Activated T-helper 17 cell treated with anti-CD3 and anti-CD28 coated beads, Interleukin-2, amount 50 U/mL, for 72 hours (primary cell): ENCODE results near the gene CCDC14. TPM values are rescaled to one million over a fixed set of nuclear protein-coding genes. Genes with fewer than 3 reads are reported as not detected.
"Not testable (repeated sequence)": the region's sequence is repeated elsewhere in the genome, so short reads cannot be mapped to it uniquely, and the experiment has no call there.

ENCODE experiments used
- ATAC-seq: fragments of 150-1000 bp; cut with Tn5 transposase; replicated peaks from 2 replicates; pipeline ENCODE4 v1.10.0; 2021; ENCODE audit warnings: mild to moderate bottlenecking, moderate library complexity
- H3K27ac Mint-ChIP-seq: one replicate; pipeline ENCODE4 v1.8.0; 2022; ENCODE audit warnings: mixed read lengths
- H3K27me3 Mint-ChIP-seq: one replicate; pipeline ENCODE4 v1.8.0; 2022; ENCODE audit warnings: mixed read lengths
- H3K36me3 Mint-ChIP-seq: one replicate; pipeline ENCODE4 v1.8.0; 2022; ENCODE audit warnings: low read depth, mild to moderate bottlenecking, mixed read lengths
- H3K4me1 Mint-ChIP-seq: one replicate; pipeline ENCODE4 v1.8.0; 2022; ENCODE audit warnings: mixed read lengths
- H3K4me3 Mint-ChIP-seq: one replicate; pipeline ENCODE4 v1.8.0; 2022; ENCODE audit warnings: mild to moderate bottlenecking, mixed read lengths
- H3K9me3 Mint-ChIP-seq: one replicate; pipeline ENCODE4 v1.8.0; 2022; ENCODE audit warnings: mixed read lengths
- total RNA-seq, 2 donors: library from RNA; stranded (reverse); gene quantifications; one replicate each; pipeline ENCODE4 v1.2.3, GENCODE V29; 2022

CCDC14 gene
- total RNA-seq, 2 donors from 2014 or later = 32.4 to 48.4 TPM

GRCh38 chr3:123899300-123899865 lies 61.6 kb downstream of the CCDC14 start:
- peaks cover 17% of the 10 kb centered on the region for H3K27me3 Mint-ChIP-seq
- H3K27ac Mint-ChIP-seq = no peak overlapping the region
- H3K36me3 Mint-ChIP-seq = no peaks in the 10 kb centered on the region
- no peaks in the 10 kb centered on the region for H3K9me3 Mint-ChIP-seq
- no peaks in the 10 kb centered on the region for H3K4me1 Mint-ChIP-seq
- no peak for ATAC-seq
- no peak overlapping the region for H3K4me3 Mint-ChIP-seq

- Mint-ChIP-seq H3K4me3 (no peak overlapping the region), H3K36me3 (no peaks in the 10 kb centered on the region), H3K9me3 (peaks cover 8% of the 10 kb centered on the region), H3K27ac (no peak overlapping the region), H3K4me1 (no peaks in the 10 kb centered on the region), H3K27me3 (peaks cover 27% of the 10 kb centered on the region)
- ATAC-seq = no peak
Measured at GRCh38 chr3:123893012-123893411, 68.0 kb downstream of the CCDC14 start.

- Mint-ChIP-seq H3K4me1 (no peaks in the 10 kb centered on the region), H3K36me3 (no peaks in the 10 kb centered on the region), H3K4me3 (no peak overlapping the region), H3K27me3 (peaks cover 29% of the 10 kb centered on the region), H3K27ac (no peak overlapping the region), H3K9me3 (peaks cover 8% of the 10 kb centered on the region)
- no peak for ATAC-seq
Measured at GRCh38 chr3:123892195-123892594, 68.8 kb downstream of the CCDC14 start.

- H3K4me1 Mint-ChIP-seq, ATAC-seq, H3K9me3 Mint-ChIP-seq, H3K36me3 Mint-ChIP-seq, H3K27ac Mint-ChIP-seq, H3K4me3 Mint-ChIP-seq: not testable (repeated sequence)
- H3K27me3 Mint-ChIP-seq = peaks cover 36% of the 10 kb centered on the region
Measured at GRCh38 chr3:123890991-123891390, 70.0 kb downstream of the CCDC14 start.

DNA sequence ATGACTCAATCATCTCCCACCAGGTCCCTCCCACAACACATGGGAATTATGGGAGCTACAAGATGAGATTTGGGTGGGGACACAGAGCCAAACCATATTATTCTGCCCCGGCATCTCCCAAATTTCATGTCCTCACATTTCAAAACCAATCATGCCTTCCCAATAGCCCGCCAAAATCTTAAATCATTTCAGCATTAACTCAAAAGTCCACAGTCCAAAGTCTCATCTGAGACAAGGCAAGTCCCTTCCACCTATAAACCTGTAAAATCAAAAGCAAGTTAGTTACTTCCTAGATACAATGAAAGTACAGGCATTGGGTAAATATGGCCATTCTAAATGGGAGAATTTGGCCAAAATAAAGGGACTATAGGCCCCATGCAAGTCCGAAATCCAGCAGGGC lies 70.9 kb downstream of the CCDC14 start:
- H3K4me1 Mint-ChIP-seq, H3K9me3 Mint-ChIP-seq, ATAC-seq, H3K36me3 Mint-ChIP-seq, H3K27ac Mint-ChIP-seq, H3K4me3 Mint-ChIP-seq: not testable (repeated sequence)
- peaks cover 41% of the 10 kb centered on the region for H3K27me3 Mint-ChIP-seq

GRCh38 chr3:123884993-123885392 lies 76.0 kb downstream of the CCDC14 start:
- H3K9me3 Mint-ChIP-seq = no peaks in the 10 kb centered on the region
- H3K4me3 Mint-ChIP-seq = peak overlapping the region; percentile 60
- ATAC-seq = no peak
- peaks cover 59% of the 10 kb centered on the region for H3K27me3 Mint-ChIP-seq
- no peak overlapping the region for H3K27ac Mint-ChIP-seq
- H3K36me3 Mint-ChIP-seq = no peaks in the 10 kb centered on the region
- no peaks in the 10 kb centered on the region for H3K4me1 Mint-ChIP-seq

DNA sequence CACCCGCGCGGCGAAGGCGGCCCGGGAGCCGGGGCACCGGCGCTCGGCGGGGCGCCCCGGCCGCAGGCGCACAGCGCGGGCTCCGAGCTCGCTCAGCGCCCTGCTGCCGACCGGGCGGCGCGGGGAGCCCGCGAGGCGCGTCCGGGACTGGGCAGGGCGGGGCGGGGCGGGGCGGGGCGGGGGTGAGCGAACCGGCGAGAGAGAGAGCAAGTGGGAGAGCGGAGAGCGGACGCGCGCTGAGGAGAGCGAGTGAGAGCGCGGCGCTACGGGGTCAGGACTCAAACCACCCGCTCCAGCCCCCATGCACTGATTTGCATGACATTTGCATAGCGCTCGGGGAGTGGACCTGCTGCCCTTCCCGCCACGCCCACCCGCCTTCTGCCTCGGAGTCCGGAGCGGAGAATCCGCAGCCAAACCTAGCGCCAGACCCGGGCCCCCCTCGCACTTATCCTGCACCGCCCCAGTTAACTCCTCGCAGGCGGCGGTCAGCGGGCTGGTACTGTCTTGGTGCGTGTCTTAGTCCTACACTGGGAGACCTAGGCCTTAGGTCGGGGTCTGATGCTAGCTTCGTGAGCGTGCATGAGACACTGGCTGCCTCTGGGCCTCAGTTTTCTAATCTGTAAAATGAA lies 76.7 kb downstream of the CCDC14 start, which contains the start of gene MYLK:
TSS of gene MYLK (minus strand) at position 130 of the 629 bp plus-strand sequence. CDS start 90,491 bp downstream, outside the sequence.
- Mint-ChIP-seq H3K9me3 (no peaks in the 10 kb centered on the region), H3K27ac (no peak within 1 kb of the TSS), H3K4me3 (peak within 1 kb of the TSS; percentile 60), H3K36me3 (no peaks in the 10 kb centered on the region), H3K4me1 (no peaks in the 10 kb centered on the region), H3K27me3 (peaks cover 58% of the 10 kb centered on the region)
- peak; percentile 87 for ATAC-seq

GRCh38 chr3:123883701-123884202 lies 77.3 kb downstream of the CCDC14 start:
- no peak overlapping the region for H3K27ac Mint-ChIP-seq
- peak overlapping the region; percentile 60 for H3K4me3 Mint-ChIP-seq
- no peaks in the 10 kb centered on the region for H3K9me3 Mint-ChIP-seq
- peaks cover 56% of the 10 kb centered on the region for H3K27me3 Mint-ChIP-seq
- ATAC-seq = no peak
- no peaks in the 10 kb centered on the region for H3K4me1 Mint-ChIP-seq
- no peaks in the 10 kb centered on the region for H3K36me3 Mint-ChIP-seq

GRCh38 chr3:123883111-123883510 lies 77.9 kb downstream of the CCDC14 start:
- ATAC-seq = no peak
- Mint-ChIP-seq H3K9me3 (no peaks in the 10 kb centered on the region), H3K27ac (no peak overlapping the region), H3K4me1 (no peaks in the 10 kb centered on the region), H3K4me3 (peak overlapping the region; percentile 60), H3K27me3 (peaks cover 49% of the 10 kb centered on the region), H3K36me3 (no peaks in the 10 kb centered on the region)

- H3K36me3 Mint-ChIP-seq = no peaks in the 10 kb centered on the region
- H3K27ac Mint-ChIP-seq = no peak overlapping the region
- no peak overlapping the region for H3K4me3 Mint-ChIP-seq
- no peak for ATAC-seq
- peaks cover 42% of the 10 kb centered on the region for H3K27me3 Mint-ChIP-seq
- H3K9me3 Mint-ChIP-seq = no peaks in the 10 kb centered on the region
- no peaks in the 10 kb centered on the region for H3K4me1 Mint-ChIP-seq
Measured at GRCh38 chr3:123881771-123882170, 79.3 kb downstream of the CCDC14 start.

DNA sequence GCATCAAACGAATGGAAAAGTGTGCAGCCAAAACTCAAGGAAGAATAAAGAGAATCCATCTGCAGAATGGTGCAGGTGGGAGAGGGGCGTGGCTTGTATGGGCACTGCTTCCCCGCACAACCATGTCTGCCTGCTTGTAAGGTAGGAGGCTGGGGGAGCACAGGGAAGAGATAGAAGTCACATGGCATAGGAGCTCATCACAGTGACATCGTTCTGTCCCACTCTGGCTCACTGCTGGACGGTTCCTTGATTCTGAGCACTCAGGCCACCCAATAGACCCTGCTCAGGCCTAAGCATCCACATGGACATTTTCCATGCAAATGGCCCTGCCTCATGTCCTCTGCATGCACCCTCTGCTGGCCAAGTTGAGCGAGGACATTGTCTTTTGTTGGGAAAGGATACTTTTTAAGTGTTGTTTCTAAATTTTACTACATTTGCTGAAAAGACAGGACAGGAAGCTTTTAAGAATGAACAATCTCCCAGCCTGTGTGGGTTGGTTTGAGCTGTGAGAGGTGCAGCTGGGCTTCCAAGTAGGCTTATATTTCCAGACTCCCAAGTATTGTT lies 79.9 kb downstream of the CCDC14 start:
- no peak for ATAC-seq
- no peak overlapping the region for H3K27ac Mint-ChIP-seq
- H3K4me3 Mint-ChIP-seq = no peak overlapping the region
- H3K36me3 Mint-ChIP-seq = no peaks in the 10 kb centered on the region
- peaks cover 38% of the 10 kb centered on the region for H3K27me3 Mint-ChIP-seq
- H3K9me3 Mint-ChIP-seq = no peaks in the 10 kb centered on the region
- H3K4me1 Mint-ChIP-seq = no peaks in the 10 kb centered on the region

DNA sequence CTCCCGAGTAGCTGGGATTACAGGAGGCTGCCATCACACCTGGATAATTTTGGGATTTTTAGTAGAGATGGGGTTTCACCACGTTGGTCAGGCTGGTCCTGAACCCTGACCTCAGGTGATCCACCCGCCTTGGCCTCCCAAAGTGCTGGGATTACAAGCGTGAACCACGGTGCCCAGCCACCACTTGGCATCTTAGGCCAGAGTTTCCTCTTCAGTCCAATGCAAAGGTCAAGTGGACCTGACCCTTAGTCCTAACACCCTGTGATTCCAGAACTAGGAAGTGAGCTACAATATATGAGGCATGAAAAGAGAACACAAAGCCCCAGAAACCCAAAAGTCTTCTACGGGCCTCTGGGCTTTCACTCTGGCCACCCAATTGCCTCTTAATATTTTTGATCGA lies 82.2 kb downstream of the CCDC14 start:
- Mint-ChIP-seq H3K4me1 (no peaks in the 10 kb centered on the region), H3K4me3 (no peak overlapping the region), H3K27ac (no peak overlapping the region), H3K36me3 (no peaks in the 10 kb centered on the region), H3K27me3 (peaks cover 28% of the 10 kb centered on the region), H3K9me3 (no peaks in the 10 kb centered on the region)
- ATAC-seq = no peak

DNA sequence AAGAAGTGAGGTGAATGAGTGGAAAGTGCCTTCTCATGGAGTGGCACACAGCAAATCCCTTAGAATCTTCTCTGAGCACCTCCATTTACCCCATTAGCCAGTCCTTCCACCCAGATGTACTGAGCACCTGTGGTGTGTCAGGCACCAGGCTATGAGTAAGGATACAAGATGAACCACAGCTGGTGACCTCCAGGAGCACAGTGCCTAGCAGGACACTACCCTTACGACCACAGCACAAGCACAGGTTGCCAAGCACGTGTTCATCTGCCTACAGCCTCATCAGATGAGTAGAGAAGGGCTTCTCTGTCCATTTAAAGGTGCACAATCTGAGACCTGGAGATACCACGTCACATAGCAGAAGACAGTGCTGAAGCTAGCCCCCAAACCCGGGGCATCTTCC lies 83.1 kb downstream of the CCDC14 start:
- peaks cover 27% of the 10 kb centered on the region for H3K27me3 Mint-ChIP-seq
- no peaks in the 10 kb centered on the region for H3K4me1 Mint-ChIP-seq
- no peak overlapping the region for H3K4me3 Mint-ChIP-seq
- H3K27ac Mint-ChIP-seq = no peak overlapping the region
- ATAC-seq = no peak
- no peaks in the 10 kb centered on the region for H3K36me3 Mint-ChIP-seq
- no peaks in the 10 kb centered on the region for H3K9me3 Mint-ChIP-seq

- no peak for ATAC-seq
Measured at GRCh38 chr3:123877466-123877865, 83.6 kb downstream of the CCDC14 start.

GRCh38 chr3:123876858-123877257 lies 84.2 kb downstream of the CCDC14 start:
- Mint-ChIP-seq H3K9me3 (no peaks in the 10 kb centered on the region), H3K4me1 (no peaks in the 10 kb centered on the region), H3K4me3 (no peak overlapping the region), H3K27me3 (peaks cover 21% of the 10 kb centered on the region), H3K27ac (no peak overlapping the region), H3K36me3 (no peaks in the 10 kb centered on the region)
- ATAC-seq = no peak

More at GRCh38 chr3:123877466-123877865, 83.6 kb downstream of the CCDC14 start:
- Mint-ChIP-seq H3K27me3 (peaks cover 23% of the 10 kb centered on the region), H3K4me1 (no peaks in the 10 kb centered on the region), H3K4me3 (no peak overlapping the region), H3K27ac (no peak overlapping the region), H3K36me3 (no peaks in the 10 kb centered on the region), H3K9me3 (no peaks in the 10 kb centered on the region)
